Psoas muscle (tissue), 8 donors: ENCODE results near the gene EVC. TPM values are rescaled to one million over a fixed set of nuclear protein-coding genes. Genes with fewer than 3 reads are reported as not detected.

ENCODE experiments used
- ATAC-seq, 4 donors: fragments of 200-7000 bp; cut with Tn5 transposase; one replicate each; pipeline ENCODE4 v1.9.1; 2020; ENCODE audit warnings: moderate library complexity in 3 of 4, mild to moderate bottlenecking in 2 of 4
- DNase-seq, 2 donors: peaks; one replicate each; pipeline ENCODE4 v3.0.0-alpha.2; 2020
- H3K27ac ChIP-seq: fragments of 200-600 bp; one replicate; pipeline ENCODE4 v1.8.0; 2022
- H3K27me3 ChIP-seq, 3 donors: fragments of 200-600 bp in 1 of 3; one replicate each; pipeline versions ENCODE4 v1.6.1 to v1.8.0; 2013 to 2022; ENCODE audit warnings: low read length in 2 of 3, mild to moderate bottlenecking in 2 of 3, moderate library complexity in 1 of 3; ENCODE audit not compliant: insufficient read depth in 3 of 3
- H3K36me3 ChIP-seq, 2 donors: fragments of 200-600 bp in 1 of 2; one replicate each; pipeline versions ENCODE4 v1.6.1 to v1.8.0; 2013 to 2022; ENCODE audit warnings: low read depth in 1 of 2, mild to moderate bottlenecking in 1 of 2, moderate library complexity in 1 of 2; ENCODE audit not compliant: insufficient read depth in 1 of 2
- H3K4me1 ChIP-seq: fragments of 200-600 bp; one replicate; pipeline ENCODE4 v1.8.0; 2022
- H3K4me3 ChIP-seq: fragments of 200-600 bp; one replicate; pipeline ENCODE4 v1.8.0; 2022; ENCODE audit warnings: mild to moderate bottlenecking
- H3K9me3 ChIP-seq: fragments of 200-600 bp; one replicate; pipeline ENCODE4 v1.8.0; 2022
- CTCF ChIP-seq: fragments of 200-600 bp; IDR thresholded peaks from one replicate; pipeline ENCODE4 v1.8.0; 2022; ENCODE audit warnings: antibody characterized with exemption
- WGBS, 3 donors: extraction: QIAGEN DNeasy Blood & Tissue Kit; methylation state at CpG; one replicate each; pipeline versions ENCODE4 v1.1.6 to v1.1.7; 2013; 5-methylcytosine and 5-hydroxymethylcytosine counted together
- intact Hi-C, 2 donors: fragments of 100-400 bp; cut with DNase I; formaldehyde crosslinking; loops; one replicate each; pipeline versions ENCODE4 v1.11.0 to v1.14.2; 2022
- polyA plus RNA-seq, 3 donors: library from polyadenylated mRNA; stranded (reverse); fragments of 200-250 nt; gene quantifications; one replicate each; pipeline ENCODE4 v1.2.3, GENCODE V29; 2013
- total RNA-seq, 4 donors: library from RNA; stranded (reverse); fragmentation: NEBNext Ultra II Directional in 2 of 4; extraction: Animal tissue kit (Norgen Biotek cat#: 25700) in 2 of 4; gene quantifications; one replicate each; pipeline versions ENCODE4 v1.2.1 to v1.2.4, GENCODE V29; 2021 to 2023
- donor health status: healthy with polysubstance abuse.
- donor health status: DM: no; HTN: no; CAD: no; lungs with moderate emphysema.
- donor health status: Bipolar disorder and iron deficiency.
- donor health status: healthy.
- donor health status: DM: yes; HTN: yes; CAD: no.
- donor health status: DM: no; HTN: no; CAD: no.
- donor health status: DM: no; HTN: no; CAD: no.
- donor health status: DM: yes; HTN: yes; CAD: no.

The EVC gene
- total and polyA plus RNA-seq, 7 donors, result 0.56 to 3.8 (median 1.5) TPM

GRCh38 chr4:5730993-5731990, 20.3 kb downstream of the EVC start:
- H3K27ac ChIP-seq, result no peak overlapping the region
- intact Hi-C loops, result no loop called here
- DNase-seq, result peak in 1 of 2 donors; percentile 45
- no peaks in the 10 kb centered on the region for H3K9me3 ChIP-seq
- H3K4me1 ChIP-seq, result no peaks in the 10 kb centered on the region
- TF ChIP-seq CTCF, result no peak
- no peak overlapping the region for H3K4me3 ChIP-seq
- no peaks in the 10 kb centered on the region for H3K27me3 ChIP-seq
- 73 to 90% (median 79%) methylated on average over 30 of the region's 30 CpGs for whole genome bisulfite sequencing, 3 donors
- H3K36me3 ChIP-seq, result peaks cover 0 to 6% of the 10 kb centered on the region in 2 donors
- no peak for ATAC-seq

- WGBS, 3 donors, result 90 to 92% (median 92%) methylated on average over 10 of the region's 10 CpGs
- intact Hi-C loops, result no loop called here
- no peaks in the 10 kb centered on the region for H3K27me3 ChIP-seq
- H3K4me3 ChIP-seq, result no peak overlapping the region
- no peaks in the 10 kb centered on the region for H3K4me1 ChIP-seq
- peaks cover 0 to 6% of the 10 kb centered on the region in 2 donors for H3K36me3 ChIP-seq
- no peak overlapping the region for H3K27ac ChIP-seq
- ATAC-seq, result no peak
- no peak for TF ChIP-seq CTCF
- H3K9me3 ChIP-seq, result no peaks in the 10 kb centered on the region
- DNase-seq, result no peak
These were observed 21.2 kb downstream of the EVC start for GRCh38 chr4:5732158-5732557.

GRCh38 chr4:5734853-5735252, 23.9 kb downstream of the EVC start:
- TF ChIP-seq CTCF, result no peak
- Histone ChIP-seq H3K36me3 (peaks cover 0 to 2% of the 10 kb centered on the region in 2 donors), H3K4me3 (no peak overlapping the region), H3K27me3 (no peaks in the 10 kb centered on the region), H3K9me3 (no peaks in the 10 kb centered on the region), H3K4me1 (no peaks in the 10 kb centered on the region), H3K27ac (no peak overlapping the region)
- intact Hi-C loops, result no loop called here
- DNase-seq (peak in 1 of 2 donors; percentile 60), ATAC-seq (no peak)
- 43 to 66% (median 45%) methylated on average over 5 of the region's 5 CpGs for WGBS, 3 donors

GRCh38 chr4:5735463-5735862, 24.5 kb downstream of the EVC start:
- TF ChIP-seq CTCF, result no peak
- H3K27ac ChIP-seq, result no peak overlapping the region
- ATAC-seq, result no peak
- H3K36me3 ChIP-seq, result no peaks in the 10 kb centered on the region
- intact Hi-C loops, result no loop called here
- DNase-seq, result no peak
- H3K9me3 ChIP-seq, result no peaks in the 10 kb centered on the region
- H3K27me3 ChIP-seq, result no peaks in the 10 kb centered on the region
- no peaks in the 10 kb centered on the region for H3K4me1 ChIP-seq
- WGBS, 3 donors, result 58 to 68% (median 65%) methylated on average over 3 of the region's 3 CpGs
- no peak overlapping the region for H3K4me3 ChIP-seq
